Measurements from ENCODE around the gene DGCR2.

DNA sequence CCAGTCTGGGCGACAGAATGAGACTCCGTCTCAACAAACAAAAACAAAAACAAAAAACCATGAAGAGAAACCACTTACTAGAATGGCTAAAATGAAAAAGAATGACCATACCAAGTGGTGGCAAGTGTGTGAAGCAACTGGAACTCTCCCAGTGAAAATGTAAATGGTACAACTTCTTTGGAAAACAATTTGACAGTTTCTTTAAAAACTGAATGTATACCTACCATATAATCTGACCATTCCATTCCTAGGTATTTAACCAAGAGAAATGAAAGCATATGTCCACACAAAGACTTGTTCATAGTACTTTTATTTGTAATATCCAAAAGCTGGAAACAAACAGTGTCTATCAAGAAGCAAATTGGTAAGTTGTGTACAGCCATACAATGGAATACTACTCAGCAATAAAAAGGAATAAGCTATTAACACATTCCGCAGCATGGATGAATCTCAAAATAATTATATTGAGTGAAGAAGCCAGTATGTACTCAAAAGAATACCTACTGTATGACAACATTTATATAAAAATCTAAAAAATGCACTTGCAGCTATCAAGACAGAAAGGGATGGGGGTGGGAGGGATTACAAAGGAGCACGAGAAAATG lies 27.7 kb downstream of the DGCR2 start:
- TF ChIP-seq, protein P1, sequence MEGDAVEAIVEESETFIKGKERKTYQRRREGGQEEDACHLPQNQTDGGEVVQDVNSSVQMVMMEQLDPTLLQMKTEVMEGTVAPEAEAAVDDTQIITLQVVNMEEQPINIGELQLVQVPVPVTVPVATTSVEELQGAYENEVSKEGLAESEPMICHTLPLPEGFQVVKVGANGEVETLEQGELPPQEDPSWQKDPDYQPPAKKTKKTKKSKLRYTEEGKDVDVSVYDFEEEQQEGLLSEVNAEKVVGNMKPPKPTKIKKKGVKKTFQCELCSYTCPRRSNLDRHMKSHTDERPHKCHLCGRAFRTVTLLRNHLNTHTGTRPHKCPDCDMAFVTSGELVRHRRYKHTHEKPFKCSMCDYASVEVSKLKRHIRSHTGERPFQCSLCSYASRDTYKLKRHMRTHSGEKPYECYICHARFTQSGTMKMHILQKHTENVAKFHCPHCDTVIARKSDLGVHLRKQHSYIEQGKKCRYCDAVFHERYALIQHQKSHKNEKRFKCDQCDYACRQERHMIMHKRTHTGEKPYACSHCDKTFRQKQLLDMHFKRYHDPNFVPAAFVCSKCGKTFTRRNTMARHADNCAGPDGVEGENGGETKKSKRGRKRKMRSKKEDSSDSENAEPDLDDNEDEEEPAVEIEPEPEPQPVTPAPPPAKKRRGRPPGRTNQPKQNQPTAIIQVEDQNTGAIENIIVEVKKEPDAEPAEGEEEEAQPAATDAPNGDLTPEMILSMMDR (IDR thresholded peaks at IDR 0.05), result no peak
- TF ChIP-seq POLR2AphosphoS5 (IDR thresholded peaks at IDR 0.05) (no peak), POLR2A (IDR thresholded peaks at IDR 0.05) (no peak), EP300 (IDR thresholded peaks at IDR 0.05) (no peak)
